T-helper 2 cell (primary cell): ENCODE measurements around the gene SEC11A.
"Not testable (repeated sequence)": the region's sequence is repeated elsewhere in the genome, so short reads cannot be mapped to it uniquely, and the experiment has no call there.

ENCODE experiments used
- DNase-seq, 5 experiments: peaks; one replicate each; pipeline versions ENCODE4 v3.0.0 to v3.0.0-alpha.2; 2012 to 2022

SEC11A gene

GRCh38 chr15:84736375-84736774, 20.4 kb upstream of the SEC11A start:
- peak in 4 of 5 experiments; percentile 12 to 97 (median 59) for DNase-seq

DNA sequence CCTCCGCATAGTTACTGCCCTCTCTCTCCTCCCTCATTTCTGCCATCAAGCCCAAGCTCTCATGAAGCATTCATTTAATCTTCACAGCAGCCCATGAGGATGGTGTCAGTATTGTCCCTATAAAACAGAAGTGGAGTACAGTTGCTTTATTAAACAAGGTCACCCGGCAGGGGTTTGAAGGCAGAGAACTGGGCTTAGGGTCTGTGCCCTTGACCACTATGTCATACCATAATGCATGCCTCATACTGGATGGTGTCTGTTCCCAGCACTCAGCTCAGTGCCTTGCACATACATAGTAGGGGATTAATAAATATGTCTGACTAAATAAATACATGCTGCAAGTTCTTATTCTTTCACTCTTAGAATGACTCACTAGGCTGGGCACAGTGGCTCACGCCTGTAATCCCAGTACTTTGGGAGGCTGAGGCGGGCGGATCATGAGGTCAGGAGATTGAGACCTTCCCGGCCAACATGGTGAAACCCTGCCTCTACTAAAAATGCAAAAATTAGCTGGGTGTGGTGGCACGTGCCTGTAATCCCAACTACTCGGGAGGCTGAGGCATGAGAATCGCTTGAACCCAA, 19.6 kb upstream of the SEC11A start:
- peak in 1 of 5 experiments; percentile 68 for DNase-seq

GRCh38 chr15:84734794-84735479, 19.0 kb upstream of the SEC11A start:
- DNase-seq: peak in 4 of 5 experiments; percentile 36 to 89 (median 59)

- no peak for DNase-seq
These were observed 15.8 kb upstream of the SEC11A start for GRCh38 chr15:84731774-84732173.

DNA sequence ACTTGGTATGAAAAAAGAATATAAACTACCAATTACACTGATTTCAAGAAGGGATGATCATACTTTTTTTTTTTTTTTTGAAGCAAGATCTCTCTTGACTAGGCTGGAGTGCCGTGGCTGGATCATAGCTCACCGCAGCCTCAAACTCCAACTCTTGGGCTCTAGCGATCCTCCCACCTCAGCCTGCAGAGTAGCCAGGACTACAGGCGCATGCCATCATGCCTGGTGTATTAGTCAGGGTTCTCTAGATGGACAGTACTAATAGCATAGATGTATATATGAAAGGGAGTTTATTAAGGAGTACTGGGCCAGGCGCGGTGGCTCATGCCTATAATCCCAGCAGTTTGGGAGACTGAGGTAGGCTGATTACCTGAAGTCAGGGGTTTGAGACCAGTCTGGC, 11.5 kb upstream of the SEC11A start:
- no peak for DNase-seq

DNA sequence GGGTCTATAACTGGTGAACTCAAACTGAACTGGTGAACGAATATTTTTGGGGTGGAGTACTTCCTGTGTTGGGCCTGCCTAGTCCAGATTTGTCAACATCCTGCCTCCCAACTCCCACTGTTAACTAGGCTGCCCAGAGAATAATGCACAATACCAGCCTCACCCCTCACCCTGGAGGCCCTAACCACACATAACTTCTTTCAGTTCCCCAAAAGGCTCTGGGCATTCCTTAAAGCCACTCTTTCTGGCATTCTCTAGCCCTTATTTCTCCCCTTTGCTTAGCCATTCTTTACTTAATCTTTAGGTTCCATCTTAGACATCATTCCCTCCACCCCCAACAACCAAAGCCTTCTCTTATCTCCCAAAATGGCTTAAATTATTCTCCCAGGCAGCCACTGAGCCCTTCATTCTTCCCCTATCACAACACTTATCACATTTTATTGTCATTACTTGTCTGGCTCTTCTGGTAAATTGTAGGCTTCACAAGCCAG, 9.1 kb upstream of the SEC11A start:
- DNase-seq: peak in 1 of 5 experiments; percentile 79

GRCh38 chr15:84722628-84723027, 6.7 kb upstream of the SEC11A start:
- no peak for DNase-seq

GRCh38 chr15:84721371-84721770, 5.4 kb upstream of the SEC11A start:
- peak in 1 of 5 experiments; percentile 25 for DNase-seq

- DNase-seq: peak in 3 of 5 experiments; percentile 12 to 47 (median 44)
These were observed 401 bp downstream of the SEC11A start for GRCh38 chr15:84715441-84716035.

DNA sequence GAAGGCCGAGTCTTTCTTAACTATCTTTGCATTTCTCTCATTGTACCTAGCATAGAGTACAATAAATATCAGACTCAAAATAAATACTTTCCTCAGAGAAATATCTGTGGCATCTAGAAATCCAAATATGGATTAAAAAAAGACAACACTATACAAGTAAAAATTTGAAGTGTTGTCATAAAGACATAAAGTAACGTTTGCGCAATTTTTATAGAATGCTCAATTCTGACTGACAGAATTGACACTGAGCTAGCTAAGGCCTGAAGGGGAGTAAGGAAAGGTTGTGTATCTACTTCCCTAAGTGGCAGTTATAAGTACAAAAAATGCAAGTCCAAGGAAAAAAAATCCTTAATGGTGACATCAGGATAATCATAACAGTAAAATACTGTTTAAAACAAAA, 1.1 kb downstream of the SEC11A start:
- no peak for DNase-seq

GRCh38 chr15:84714372-84714771, 1.6 kb downstream of the SEC11A start:
- DNase-seq: no peak

DNA sequence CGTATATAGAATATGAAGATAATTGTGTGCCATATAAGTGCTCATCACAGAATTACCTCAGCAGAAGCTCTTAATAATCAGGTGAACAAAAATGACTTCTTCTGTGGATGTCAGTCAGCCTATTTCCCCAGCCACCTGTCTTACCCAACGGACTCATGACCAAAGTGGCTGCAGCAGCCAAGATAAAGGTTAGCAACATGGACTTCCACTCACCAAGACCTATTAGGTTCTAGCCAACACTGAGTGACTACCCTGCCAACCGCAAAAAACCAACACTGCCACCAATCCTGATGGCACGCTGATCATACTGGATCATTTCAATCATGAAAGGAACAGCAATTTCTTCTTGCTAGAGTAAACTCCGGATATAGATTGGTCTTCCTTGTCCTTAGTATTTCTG, 12.1 kb downstream of the SEC11A start:
- no peak for DNase-seq

GRCh38 chr15:84702961-84703482, 12.9 kb downstream of the SEC11A start:
- no peak for DNase-seq

GRCh38 chr15:84699538-84700191, 16.3 kb downstream of the SEC11A start:
- no peak for DNase-seq

- DNase-seq: no peak
These were observed 18.5 kb downstream of the SEC11A start for GRCh38 chr15:84697236-84697990.

DNA sequence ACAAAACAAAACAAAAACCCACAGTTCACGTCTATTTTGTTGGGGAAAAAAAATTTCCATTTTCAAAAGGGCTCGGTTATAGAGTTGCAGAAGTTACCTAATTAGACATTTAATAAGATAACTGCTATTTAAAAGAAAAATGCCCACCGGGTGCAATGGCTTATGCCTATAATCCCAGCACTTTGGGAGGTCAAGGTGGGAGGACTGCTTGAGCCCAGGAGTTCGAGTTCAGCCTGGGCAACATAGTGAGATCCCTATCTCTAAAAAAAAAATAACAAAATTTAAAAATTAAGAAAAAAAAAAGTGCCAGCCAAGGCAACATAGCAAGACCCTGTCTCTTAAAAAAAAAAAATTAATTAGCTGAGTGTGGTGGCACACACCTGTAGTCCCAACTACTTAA, 19.2 kb downstream of the SEC11A start:
- DNase-seq: no peak

- no peak for DNase-seq
These were observed 25.6 kb downstream of the SEC11A start for GRCh38 chr15:84690342-84690741.

DNA sequence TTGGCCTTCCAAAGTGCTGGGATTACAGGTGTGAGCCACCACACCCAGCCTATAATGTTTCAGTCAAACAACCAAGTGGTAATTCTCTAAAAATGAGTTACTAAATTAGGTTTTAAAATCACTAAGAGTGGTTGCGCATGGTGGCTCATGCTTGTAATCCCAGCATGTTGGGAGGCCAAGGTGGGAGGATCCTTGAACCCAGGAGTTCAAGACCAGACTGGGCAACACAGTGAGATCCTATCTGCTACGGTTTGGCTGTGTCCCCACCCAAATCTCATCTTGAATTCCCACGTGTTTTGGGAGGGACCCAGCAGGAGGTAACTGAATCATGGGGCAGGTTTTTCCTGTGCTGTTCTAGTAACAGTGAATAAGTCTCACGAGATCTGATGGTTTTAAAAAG, 26.1 kb downstream of the SEC11A start:
- DNase-seq: no peak

- DNase-seq: not testable (repeated sequence)
These were observed 29.5 kb downstream of the SEC11A start for GRCh38 chr15:84686446-84686845.

- DNase-seq: no peak
These were observed 30.6 kb downstream of the SEC11A start for GRCh38 chr15:84685304-84685703.

DNA sequence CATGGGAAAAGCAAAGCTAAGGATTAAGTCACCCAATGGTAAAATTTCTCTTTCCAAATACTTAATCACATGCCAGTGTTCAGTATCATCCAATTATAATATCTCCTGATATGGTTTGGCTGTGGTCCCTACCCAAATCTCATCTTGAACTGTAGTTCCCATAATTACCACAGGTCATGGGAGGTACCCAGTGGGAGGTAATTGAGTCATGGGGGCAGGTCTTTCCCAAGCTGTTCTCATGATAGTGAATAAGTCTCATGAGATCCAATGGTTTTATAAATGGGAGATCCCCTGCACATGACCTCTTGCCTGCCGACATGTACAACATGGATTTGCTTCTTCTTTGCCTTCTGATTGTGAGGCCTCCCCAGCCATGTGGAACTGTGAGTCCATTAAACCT, 31.8 kb downstream of the SEC11A start:
- DNase-seq: no peak

DNA sequence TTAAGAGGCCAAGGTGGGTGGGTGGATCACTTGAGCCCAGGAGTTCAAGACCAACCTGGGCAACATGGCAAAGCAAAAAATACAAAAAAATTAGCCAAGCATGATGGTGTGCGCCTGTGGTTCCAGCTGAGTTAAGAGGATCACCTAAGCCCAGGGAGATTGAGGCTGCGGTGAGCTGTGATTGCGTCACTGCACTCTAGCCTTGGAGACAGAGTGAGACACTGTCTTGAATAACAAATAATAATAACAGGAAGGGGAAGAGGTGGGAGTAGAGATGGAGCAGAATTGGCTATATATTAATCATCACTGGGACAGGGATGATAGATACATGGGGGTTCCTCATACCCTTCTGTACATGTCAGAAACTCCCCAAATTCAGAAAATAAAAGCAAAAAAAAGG, 34.1 kb downstream of the SEC11A start:
- peak in 4 of 5 experiments; percentile 4 to 80 (median 46) for DNase-seq
